ENCODE measurements around the gene RNF224. TPM values are rescaled to one million over a fixed set of nuclear protein-coding genes. Genes with fewer than 3 reads are reported as not detected.

RNF224 gene
- total RNA-seq, 1 donor from 2014 or later, result not detected

GRCh38 chr9:137192448-137192780 lies 34.9 kb upstream of the RNF224 start:
- no peak for DNase-seq

GRCh38 chr9:137192859-137193258 lies 34.4 kb upstream of the RNF224 start:
- DNase-seq, result no peak

- DNase-seq, result no peak
These were observed 33.5 kb upstream of the RNF224 start for GRCh38 chr9:137193771-137194170.

GRCh38 chr9:137194388-137194787 lies 32.9 kb upstream of the RNF224 start:
- DNase-seq, result peak; percentile 77

- no peak for DNase-seq
These were observed 32.4 kb upstream of the RNF224 start for GRCh38 chr9:137194909-137195308.

- DNase-seq, result no peak
These were observed 31.6 kb upstream of the RNF224 start for GRCh38 chr9:137195525-137196220.

- DNase-seq, result no peak
These were observed 29.0 kb upstream of the RNF224 start for GRCh38 chr9:137198051-137198901.

GRCh38 chr9:137198902-137199283 lies 28.4 kb upstream of the RNF224 start:
- DNase-seq, result no peak

- no peak for DNase-seq
These were observed 27.7 kb upstream of the RNF224 start for GRCh38 chr9:137199411-137200121.

- peak; percentile 99 for DNase-seq
These were observed 26.7 kb upstream of the RNF224 start, which contains the start of gene TPRN for GRCh38 chr9:137200311-137201204. TSS of gene TPRN (minus strand) at chr9:137200741. CDS start at chr9:137200711, 30 bp downstream.

- no peak for DNase-seq
These were observed 26.0 kb upstream of the RNF224 start for GRCh38 chr9:137201205-137201868.

GRCh38 chr9:137202966-137203365 lies 24.3 kb upstream of the RNF224 start:
- DNase-seq, result no peak

- DNase-seq, result no peak
These were observed 22.6 kb upstream of the RNF224 start for GRCh38 chr9:137204731-137205125.

GRCh38 chr9:137205126-137206069 lies 21.9 kb upstream of the RNF224 start, which contains the start of the genes NDOR1 and TMEM203:
TSS of gene NDOR1 (plus strand) at chr9:137205700. CDS start at chr9:137205778, 78 bp downstream.
TSS of gene TMEM203 (minus strand) at chr9:137205648. CDS start at chr9:137205414, 234 bp downstream.
- DNase-seq, result peak; percentile 86

GRCh38 chr9:137206602-137207001 lies 20.7 kb upstream of the RNF224 start:
- DNase-seq, result no peak

- no peak for DNase-seq
These were observed 15.8 kb upstream of the RNF224 start for GRCh38 chr9:137211532-137211931.

GRCh38 chr9:137212520-137212919 lies 14.8 kb upstream of the RNF224 start:
- no peak for DNase-seq

GRCh38 chr9:137213160-137214060 lies 13.9 kb upstream of the RNF224 start:
- DNase-seq, result no peak

GRCh38 chr9:137214620-137215019 lies 12.7 kb upstream of the RNF224 start:
- DNase-seq, result no peak

Data from occipital lobe (tissue), 2 donors.